ENCODE results near the gene NARS2.
"Not testable (repeated sequence)": the region's sequence is repeated elsewhere in the genome, so short reads cannot be mapped to it uniquely, and the experiment has no call there.

The NARS2 gene, protein sequence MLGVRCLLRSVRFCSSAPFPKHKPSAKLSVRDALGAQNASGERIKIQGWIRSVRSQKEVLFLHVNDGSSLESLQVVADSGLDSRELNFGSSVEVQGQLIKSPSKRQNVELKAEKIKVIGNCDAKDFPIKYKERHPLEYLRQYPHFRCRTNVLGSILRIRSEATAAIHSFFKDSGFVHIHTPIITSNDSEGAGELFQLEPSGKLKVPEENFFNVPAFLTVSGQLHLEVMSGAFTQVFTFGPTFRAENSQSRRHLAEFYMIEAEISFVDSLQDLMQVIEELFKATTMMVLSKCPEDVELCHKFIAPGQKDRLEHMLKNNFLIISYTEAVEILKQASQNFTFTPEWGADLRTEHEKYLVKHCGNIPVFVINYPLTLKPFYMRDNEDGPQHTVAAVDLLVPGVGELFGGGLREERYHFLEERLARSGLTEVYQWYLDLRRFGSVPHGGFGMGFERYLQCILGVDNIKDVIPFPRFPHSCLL

DNA sequence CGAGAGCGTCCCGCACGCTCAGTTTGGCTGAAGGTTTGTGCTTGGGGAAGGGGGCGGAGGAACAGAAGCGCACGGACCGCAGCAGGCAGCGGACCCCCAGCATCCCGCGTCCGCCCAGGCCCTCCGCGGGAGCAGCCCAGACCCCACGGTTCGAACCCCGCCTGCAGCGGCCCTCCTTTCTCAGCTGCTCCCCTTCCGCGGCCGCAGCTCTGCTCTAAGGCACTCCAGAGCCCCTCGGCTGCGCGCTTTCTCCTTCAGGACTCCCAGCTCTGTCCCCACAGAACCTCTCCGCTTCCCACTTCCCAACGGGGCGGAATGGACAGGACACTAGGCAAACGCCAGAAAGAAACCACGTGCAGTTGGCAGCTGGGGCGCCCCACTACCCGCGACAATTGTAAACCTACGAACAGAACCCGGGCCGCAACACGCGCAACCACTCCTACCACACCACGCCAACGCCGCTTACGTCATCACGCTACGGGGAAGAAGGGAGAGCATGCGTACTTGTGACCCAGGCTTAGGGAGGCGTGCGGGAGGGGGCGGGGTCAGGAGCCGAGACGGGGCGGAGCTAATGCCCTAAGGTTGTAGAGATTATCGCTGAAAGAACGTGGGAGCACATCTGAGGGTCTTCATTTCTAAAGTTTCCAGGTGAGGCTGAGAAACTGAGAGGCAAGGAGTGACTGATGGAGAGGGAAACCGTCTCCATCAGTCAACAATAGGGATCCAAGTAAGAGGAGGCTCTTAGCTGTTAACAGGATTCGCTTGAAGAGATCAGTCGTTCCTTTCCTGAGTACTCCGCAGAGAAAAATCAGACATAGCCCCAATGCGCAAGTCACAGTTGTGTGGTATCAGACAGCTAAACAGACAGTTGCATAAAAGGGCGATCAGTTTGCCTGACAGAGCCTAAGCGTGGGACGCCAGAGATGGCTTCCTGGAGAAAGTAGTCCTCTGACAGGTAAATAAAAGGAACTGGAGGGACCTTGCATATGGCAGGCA is at the start of gene NARS2:
TSS of gene NARS2 (minus strand) at position 479 of the 996 bp plus-strand sequence. CDS start at position 103, 376 bp downstream.
- DNase-seq, result peak; percentile 91 to 95

DNA sequence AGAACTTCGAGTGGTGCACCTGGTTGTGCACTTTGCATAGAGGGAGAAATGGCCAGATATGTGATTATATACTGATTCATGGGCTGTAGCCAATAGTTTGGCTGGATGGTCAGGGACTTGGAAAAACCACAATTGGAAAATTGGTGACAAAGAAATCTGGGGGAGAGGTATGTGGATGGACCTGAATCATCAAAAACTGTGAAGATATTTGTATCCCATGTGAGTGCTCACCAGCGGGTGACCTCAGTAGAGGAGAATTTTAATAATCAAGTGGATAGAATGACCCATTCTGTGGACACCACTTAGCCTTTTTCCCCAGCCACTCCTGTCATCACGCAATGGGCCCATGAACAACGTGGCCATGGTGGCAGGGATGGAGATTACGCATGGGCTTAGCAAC is 48.0 kb upstream of the NARS2 start:
- DNase-seq, result no peak

DNA sequence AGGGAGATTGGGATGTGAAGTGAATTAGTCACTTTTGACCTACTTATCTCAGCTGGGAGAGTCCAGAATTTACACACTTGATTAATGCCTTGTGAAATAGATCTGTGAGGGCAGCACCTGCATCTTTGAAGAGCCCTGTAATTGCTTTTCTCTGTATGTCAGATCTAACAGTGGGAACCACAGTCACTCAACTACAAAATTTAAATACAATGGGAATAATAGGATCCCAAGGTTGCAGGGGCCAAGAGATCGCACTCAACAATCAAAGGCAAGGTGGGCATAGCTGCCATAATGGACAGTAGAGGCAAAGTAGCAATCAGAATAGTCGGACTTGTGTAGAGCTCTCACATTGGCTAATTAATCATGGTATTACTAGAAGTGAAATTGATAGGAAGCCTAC is 45.5 kb upstream of the NARS2 start:
- DNase-seq, result no peak

DNA sequence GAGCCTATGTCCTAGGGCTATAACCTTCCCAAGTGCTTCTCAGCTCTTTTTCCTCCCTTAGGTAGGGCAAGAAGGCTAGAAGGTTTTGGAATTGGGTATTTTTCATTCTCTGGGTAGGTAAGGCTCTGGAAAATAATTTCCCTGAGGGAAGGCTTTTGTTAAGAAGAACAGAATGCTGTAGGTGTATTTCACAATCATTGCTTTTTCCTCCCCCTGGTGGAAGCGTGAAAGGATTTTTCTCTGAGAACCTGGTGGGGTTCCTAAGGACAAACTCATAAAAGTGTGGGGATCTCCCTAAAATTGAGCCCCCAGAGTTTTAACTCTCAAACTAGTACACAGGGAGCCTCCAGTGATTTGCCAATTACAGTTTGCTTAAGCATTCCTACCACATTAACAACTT is 41.1 kb upstream of the NARS2 start:
- DNase-seq, result no peak

DNA sequence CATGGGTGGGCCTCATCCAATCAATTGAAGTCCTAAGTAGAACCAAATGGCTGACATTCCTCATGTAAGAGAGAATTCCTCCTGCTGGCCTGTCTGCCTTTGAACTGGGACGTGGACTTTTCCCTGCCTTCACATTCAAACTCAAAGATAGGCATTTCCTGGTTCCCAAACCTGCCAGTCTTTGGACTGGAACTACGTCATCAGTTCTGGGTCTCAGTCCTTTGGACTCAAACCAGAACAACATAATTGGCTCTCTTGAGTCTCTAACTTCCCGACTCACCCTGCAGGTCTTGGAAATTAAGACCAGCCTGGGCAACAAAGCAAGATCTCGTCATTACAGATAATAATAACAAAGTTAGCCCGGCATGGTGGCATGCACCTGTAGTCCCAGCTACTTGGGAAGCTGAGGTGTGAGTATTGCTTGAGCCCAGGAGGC is 38.7 kb upstream of the NARS2 start:
- DNase-seq, result no peak

DNA sequence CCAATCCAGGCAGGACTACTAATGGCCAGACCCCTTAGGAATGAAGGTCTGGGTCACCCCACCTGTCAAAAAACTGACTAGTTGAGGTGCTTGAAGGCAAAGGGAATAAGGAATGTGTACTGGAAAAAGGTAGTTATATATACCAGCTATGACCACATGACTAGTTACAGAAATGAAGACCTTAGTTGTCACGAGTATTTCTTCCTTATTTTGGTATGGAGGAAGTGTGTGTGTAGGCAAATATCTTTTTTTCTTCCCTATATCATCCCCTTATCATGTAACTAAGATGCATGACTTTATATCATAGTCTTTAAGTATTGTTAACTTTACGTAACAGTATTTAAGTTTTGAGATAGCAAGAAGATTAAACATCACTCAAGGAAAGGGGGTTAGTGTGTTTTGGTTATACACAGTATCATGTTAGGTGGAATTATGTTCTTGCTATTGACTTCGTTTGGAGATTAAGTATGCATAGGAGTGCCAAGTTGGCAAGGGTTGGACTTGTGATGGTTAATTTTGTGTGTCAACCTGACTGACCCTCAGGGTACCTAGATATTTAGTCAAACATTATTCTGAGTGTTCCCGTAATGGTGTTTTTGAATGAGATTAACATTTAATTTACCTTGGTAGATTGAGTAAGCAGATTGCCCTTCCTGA is 38.2 kb upstream of the NARS2 start:
- no peak for DNase-seq

DNA sequence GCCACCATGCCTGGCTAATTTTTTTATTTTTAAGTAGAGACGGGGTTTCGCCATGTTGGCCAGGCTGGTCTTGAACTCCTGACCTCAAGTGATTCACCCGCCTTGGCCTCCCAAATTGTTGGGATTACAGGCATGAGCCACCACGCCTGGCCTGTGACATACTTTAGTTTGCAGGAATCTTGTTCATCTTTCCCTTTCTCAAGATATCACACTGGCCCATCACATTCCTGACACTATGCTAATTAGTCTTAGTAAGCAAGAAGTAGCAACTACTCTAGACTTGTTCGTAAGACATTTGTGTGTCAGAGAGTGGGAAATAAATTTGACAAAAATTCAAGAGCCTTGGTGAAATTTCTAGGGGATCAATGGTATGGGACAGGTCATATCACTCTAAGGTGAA is 34.7 kb upstream of the NARS2 start:
- DNase-seq, result not testable (repeated sequence)

DNA sequence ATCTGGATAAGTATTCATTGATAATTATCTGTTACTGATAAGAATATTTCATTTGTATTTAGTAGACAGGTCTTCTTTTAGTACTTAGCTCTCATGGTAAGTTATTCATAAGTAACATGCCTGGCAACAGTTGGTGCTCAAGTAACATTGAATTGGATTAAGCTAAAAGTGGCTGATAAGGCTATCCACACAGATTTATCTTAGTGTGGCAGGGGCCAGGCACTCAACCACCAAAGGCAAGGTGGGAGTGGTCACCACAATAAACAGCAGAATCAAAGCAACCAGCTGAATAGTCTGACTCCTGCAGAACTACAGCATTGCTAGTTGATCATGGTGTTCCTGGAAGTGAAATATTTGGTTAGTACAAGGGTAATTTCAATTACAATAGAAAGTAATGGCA is 33.0 kb upstream of the NARS2 start:
- DNase-seq, result peak in 1 of 2 experiments; percentile 54

DNA sequence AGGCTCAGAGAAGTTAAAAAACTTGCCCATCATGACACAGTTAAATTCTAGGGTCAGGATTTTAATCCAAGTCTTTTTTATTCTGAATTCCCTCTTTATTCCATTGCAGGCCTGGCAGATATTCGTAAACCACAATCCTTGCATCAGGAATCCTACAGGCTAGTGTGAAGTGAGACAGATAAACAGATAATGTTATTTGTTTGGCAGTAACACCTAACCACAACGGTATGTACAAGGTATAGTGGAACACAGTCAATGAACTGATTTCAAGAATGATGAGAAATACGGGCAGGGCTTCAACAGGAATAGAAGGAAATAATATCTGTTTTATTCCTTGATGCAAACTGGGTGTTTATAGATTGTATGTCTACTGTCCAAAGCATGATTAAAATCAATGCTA is 32.0 kb upstream of the NARS2 start:
- DNase-seq, result no peak

DNA sequence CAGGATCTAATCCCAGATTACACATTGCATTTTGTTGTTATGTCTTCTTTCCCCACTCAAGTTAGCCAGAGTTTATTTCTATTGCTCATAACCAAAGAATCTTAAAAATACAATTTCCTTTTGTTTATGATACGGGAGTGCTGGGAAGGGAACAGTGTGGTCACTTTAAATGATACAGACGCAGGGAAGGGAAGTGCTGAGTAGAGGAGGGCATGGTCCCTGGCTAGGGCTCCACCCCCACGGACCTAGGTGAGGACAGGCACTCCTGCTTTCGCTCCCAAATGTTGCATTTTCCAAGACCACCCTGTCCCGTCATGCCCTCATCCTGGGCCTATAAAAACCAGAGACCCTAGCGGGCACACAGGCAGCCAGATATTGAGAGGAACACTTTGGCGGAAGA is 30.6 kb upstream of the NARS2 start:
- DNase-seq, result no peak

DNA sequence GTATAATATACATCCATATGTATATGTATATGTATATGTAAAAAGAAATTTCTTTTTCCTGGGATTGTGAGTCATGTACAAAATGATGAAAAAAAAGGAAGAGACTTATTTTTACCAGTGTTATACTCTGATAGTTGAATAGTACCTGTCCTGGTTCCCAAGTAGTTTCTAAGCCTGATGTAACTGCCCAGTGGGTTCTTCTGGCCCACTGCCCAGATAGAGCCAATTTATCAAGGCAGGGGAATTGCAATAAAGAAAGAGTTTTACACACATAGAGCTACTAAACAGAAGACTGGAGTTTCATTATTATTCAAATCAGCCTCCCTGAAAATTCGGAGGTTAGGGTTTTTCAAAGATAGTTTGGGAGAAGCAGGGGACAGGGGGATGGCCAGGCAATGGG is 29.1 kb upstream of the NARS2 start:
- no peak for DNase-seq

DNA sequence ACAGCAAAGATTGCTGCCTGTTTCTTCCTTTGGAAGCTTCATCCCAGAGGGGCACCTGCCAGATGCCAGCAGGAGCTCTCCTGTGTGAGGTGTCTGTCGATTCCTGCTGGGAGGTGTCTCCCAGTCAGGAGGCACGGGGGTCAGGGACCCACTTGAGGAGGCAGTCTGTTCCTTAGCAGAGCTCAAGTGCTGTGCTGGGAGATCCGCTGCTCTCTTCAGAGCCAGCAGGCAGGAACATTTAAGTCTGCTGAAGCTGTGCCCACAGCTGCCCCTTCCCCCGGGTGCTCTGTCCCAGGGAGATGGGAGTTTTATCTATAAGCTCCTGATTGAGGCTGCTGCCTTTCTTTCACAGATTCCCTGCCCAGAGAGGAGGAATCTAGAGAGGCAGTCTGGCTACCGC is 28.1 kb upstream of the NARS2 start:
- not testable (repeated sequence) for DNase-seq

DNA sequence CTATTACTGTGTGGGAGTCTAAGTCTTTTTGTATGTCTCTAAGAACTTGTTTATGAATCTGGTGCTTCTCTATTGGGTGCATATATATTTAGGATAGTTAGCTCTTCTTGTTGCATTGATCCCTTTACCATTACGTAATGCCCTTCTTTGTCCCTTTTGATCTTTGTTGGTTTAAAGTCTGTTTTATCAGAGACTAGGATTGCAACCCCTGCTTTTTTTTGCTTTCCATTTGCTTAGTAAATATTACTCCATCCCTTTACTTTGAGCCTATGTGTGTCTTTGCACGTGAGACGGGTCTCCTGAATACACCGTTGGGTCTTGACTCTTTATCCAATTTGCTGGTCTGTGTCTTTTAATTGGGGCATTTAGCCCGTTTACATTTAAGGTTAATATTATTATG is 26.4 kb upstream of the NARS2 start:
- DNase-seq, result not testable (repeated sequence)

DNA sequence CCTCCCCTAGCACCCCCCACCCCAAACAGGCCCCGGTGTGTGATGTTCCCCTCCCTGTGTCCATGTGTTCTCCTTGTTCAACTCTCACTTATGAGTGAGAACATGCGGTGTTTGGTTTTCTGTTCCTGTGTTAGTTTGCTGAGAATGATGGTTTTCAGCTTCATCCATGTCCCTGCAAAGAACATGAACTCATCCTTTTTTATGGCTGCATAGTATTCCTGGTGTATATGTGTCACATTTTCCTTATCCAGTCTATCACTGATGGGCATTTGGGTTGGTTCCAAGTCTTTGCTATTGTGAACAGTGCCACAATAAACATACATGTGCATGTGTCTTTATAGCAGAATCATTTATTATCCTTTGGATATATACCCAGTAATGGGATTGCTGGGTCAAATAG is 22.9 kb upstream of the NARS2 start:
- not testable (repeated sequence) for DNase-seq

DNA sequence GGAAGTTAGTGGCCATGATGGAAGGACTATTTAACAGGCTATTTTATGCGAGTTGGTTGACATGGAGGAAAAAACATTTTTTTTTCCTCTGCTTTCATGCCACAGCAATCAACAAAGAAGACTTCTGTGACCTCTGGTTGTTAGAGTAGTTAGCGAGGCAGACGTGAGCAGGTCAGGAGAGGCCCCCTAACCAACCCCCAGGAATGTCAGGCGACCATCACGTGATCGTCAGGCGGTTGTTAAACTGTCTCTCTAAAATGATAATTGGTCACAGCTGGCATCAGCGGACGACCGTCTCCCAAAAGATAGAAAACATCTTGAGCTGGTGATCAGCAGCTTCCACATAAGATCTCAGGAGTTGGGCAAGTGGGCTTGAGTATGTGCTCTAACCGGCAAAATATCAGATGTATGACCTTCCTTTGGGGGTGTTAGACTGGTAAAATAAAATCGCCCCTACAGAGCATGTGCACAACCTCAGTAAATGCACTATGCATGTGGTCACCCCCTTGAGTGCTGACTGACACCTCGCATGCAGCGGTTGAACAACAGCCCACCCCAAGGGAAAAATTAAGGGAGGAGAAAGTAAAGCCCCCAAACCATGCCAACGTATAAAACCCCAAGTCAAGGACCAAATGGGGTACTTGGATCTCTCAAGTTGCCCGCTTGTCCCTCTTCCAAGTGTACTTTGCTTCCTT is 20.9 kb upstream of the NARS2 start:
- DNase-seq, result no peak

DNA sequence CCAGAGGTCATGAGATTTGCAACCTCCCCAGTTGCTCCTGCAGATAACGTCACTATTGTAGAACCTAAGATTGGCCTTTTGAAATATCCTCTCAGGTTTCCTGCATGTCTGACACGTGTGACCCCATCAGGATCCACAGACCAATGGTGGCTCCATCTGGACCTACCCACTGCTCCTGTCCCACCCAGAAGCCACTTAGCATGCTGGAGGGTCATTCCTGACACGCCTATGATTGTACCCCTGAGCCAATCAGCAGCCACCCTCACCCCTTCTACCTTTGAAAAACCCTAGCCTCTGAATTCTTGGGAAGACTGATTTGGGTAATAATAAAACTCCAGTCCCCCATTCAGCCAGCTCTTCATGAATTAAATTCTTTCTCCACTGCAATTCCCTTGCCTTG is 20.1 kb upstream of the NARS2 start:
- DNase-seq, result no peak

DNA sequence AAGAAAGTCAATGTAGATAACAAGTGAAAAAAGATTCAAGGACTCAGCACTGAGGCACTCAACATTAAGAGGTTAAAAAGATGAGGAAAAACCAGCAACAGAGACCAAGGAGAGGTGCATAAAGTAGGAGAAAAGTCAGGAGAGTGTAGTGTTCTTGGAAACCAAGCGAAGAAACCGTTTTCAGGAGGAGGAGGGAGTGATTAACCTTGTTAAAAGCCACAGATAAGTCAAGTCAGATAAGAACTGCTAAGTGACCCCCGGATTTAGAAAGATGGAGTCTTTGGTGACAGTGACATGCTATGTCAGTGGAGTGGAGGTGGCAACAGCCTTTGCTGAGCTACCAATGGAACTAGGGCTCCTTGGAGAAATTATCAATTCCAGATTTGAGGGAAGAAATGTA is 13.9 kb upstream of the NARS2 start:
- DNase-seq, result no peak

DNA sequence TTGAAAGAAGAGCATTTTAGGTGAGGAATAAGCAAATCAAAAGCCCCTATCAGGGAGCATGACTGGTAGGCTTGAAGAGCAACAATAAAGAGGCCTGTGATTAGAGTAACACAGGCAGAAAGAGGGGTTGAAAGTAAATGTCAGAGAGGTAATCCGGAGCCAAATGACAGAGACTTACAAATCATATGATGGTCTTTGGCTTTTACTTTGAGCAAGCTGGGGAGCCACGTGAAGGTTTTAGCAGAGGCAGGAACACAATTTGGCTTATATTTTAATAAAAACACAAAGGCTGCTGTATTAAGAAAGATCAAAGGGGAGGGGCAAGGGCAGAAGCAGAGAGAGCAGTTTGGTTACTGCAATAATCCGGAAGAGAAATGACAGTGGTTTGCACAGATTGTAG is 12.8 kb upstream of the NARS2 start:
- no peak for DNase-seq

DNA sequence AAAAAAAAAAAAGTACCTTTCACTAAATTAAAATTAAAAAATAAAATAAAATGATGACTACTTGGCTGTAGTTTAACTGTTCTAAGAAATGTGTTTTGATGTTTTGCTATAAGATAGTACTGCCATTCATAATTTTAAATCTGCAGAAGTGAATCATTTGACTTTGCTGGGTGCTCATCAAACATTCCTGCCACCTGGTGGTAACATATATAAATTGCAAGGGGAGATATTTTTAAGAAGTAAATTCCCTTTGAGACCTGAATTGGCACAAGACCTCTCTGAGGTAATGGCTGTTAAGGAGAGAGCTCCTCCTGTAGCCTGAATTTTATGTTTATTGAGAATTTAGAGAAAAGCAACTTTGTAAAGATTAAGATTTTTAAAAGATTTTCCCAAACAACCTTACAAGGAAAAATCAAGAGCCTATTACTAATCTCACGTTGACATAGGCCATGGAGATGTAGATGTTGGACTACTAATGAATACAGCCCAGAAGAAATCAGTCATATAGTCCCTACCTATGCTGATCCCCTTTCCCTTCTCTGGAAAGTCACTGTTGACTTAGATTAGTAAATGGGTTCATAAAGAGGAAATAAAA is 11.9 kb upstream of the NARS2 start:
- no peak for DNase-seq

DNA sequence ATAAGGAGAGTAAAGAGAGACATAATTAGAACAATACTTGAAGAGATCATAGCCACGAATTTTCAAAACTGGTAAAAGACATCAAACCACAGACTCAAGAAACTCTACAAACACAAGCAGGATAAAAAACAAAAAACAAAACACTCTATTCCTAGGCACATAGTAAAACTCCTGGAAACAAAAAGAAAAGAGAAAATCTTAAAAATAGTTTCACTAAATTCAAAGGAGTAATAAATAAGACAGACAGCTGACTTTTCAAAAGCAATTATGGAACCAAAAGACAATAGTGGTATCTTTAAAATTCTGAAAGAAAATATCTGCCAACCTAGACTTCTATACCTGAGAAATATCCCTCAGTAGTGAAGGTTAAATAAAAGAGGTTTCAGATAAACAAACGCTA is 9.2 kb upstream of the NARS2 start:
- DNase-seq, result no peak

DNA sequence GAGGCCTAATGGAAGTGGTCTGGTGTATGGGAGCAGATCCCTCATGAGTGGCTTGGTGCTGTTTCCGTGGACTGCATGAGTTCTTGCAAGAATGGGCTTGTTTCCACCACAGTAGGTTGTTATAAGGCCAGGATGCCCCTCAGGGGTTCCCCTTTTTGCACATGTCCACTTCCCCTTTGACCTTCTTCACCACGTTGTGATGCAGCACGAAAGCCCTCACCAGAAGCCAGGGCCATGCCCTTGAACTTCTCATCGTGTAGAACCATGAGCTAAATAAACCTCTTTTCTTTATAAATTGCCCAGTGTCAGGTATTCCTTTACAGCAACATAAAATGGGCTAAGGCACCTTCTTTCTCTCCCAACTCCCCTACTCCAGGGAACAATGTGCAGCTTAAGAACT is 2.8 kb upstream of the NARS2 start:
- no peak for DNase-seq

DNA sequence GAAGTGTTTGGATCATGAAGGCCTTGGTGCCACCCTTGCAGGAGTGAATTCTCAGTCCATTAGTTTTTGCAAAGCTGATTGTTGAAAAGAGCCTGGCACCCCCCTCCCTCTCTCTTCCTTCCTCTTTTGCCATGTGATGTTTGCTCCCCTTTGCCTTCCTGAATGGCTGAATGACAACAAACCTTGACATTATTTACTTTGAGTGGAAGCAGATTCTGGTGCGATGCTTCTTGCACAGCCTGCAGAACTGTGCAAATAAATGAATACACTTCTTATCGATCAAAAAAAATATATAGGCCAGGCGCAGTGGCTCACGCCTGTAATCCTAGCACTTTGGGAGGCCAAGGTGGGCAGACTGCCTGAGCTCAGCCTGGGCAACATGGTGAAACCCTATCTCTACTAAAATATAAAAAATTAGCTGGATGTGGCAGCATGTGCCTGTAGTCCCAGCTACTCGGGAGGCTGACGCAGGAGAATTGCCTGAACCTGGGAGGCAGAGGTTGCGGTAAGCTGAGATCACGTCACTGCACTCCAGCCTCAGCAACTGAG is 2.0 kb upstream of the NARS2 start:
- DNase-seq, result no peak

All from NCI-H524 (cell line).